ENCODE measurements around the gene COBL.

DNA sequence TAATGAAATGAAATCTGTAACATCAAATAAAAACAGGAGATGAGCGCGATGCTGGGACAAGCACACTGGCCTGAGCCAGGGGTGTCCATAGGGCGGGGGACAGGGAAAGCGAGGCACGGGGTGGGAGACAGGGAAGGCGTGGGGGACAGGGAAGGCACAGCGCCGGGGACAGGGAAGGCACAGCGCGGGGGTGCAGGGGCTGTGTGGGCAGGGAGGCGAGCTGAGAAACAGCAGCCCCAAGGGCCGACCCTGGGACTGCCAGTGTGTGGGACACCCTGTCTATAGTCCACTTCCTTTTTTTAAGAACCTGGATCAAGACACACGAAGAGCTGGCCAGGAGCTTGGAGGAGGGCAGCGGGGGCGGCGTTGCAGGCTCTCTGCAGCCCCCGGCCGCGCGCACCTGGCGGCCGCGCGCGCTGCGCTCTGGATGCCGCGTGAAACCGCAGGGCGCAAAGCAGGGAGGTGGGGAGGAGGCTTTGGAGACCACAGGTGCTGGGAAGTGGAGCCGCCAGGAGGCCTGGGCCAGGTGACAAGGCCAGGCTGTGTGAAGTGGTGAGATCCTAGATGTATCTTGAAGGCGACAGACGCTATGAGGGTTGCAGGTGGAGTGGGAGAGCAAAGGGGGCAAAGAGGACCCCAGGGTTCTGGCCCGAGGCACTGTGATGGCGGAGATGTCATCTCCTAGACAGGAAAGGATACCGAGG, 157.7 kb downstream of the COBL start:
- TF ChIP-seq, protein P1, sequence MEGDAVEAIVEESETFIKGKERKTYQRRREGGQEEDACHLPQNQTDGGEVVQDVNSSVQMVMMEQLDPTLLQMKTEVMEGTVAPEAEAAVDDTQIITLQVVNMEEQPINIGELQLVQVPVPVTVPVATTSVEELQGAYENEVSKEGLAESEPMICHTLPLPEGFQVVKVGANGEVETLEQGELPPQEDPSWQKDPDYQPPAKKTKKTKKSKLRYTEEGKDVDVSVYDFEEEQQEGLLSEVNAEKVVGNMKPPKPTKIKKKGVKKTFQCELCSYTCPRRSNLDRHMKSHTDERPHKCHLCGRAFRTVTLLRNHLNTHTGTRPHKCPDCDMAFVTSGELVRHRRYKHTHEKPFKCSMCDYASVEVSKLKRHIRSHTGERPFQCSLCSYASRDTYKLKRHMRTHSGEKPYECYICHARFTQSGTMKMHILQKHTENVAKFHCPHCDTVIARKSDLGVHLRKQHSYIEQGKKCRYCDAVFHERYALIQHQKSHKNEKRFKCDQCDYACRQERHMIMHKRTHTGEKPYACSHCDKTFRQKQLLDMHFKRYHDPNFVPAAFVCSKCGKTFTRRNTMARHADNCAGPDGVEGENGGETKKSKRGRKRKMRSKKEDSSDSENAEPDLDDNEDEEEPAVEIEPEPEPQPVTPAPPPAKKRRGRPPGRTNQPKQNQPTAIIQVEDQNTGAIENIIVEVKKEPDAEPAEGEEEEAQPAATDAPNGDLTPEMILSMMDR (IDR thresholded peaks at IDR 0.05): no peak
- TF ChIP-seq POLR2A (IDR thresholded peaks at IDR 0.05) (no peak), POLR2AphosphoS5 (IDR thresholded peaks at IDR 0.05) (no peak)

Data from suprapubic skin (tissue), 4 donors.